HEK293 (cell line): ENCODE data around the gene SIGLEC10.

ENCODE experiments used
- CTCF ChIA-PET: fragments of 350-600 bp; formaldehyde crosslinking; extraction: SDS; loops from one replicate; lab custom pipeline; 2021; ENCODE audit warnings: antibody characterized with exemption; lab: Yijun Ruan, JAX
- POLR2A ChIA-PET: fragments of 300-600 bp; formaldehyde crosslinking; extraction: SDS; loops from one replicate; lab custom pipeline; 2020; ENCODE audit warnings: antibody characterized with exemption, inconsistent platforms; lab: Yijun Ruan, JAX
- H3K27ac ChIP-seq: fragments of 200-500 bp; sonication (Bioruptor generic); 2 replicates; pipeline ENCODE4 v1.5.1; 2014; ENCODE audit warnings: low read depth, low read length, control low read depth, inconsistent platforms; ENCODE audit errors: extremely low read depth
- H3K36me3 ChIP-seq, 2 experiments: fragments of 200-500 bp in 1 of 2; sonication (Bioruptor generic) in 1 of 2; 1 replicate in 1 of 2; 2 replicates in 1 of 2; pipeline ENCODE4 v1.5.1; 2014 to 2017; ENCODE audit warnings: inconsistent platforms in 2 of 2, low read length in 2 of 2; ENCODE audit not compliant: control insufficient read depth in 2 of 2, insufficient read depth in 1 of 2
- H3K4me1 ChIP-seq: fragments of 200-500 bp; sonication (Bioruptor generic); 2 replicates; pipeline ENCODE4 v1.5.1; 2014; ENCODE audit warnings: mild to moderate bottlenecking, low read length, inconsistent platforms; ENCODE audit not compliant: control insufficient read depth, insufficient read depth
- H3K4me3 ChIP-seq: 2 replicates; pipeline ENCODE4 v1.5.1; 2011; ENCODE audit warnings: low read depth, mild to moderate bottlenecking, control low read depth, low read length, moderate library complexity
- H3K9me3 ChIP-seq: fragments of 200-500 bp; sonication (Bioruptor generic); 2 replicates; pipeline ENCODE4 v1.5.1; 2014; ENCODE audit warnings: low read depth, low read length, inconsistent platforms; ENCODE audit not compliant: control insufficient read depth, insufficient read depth
- GFI1B ChIP-seq: fragments of 450-650 bp; formaldehyde crosslinking; IDR thresholded peaks from 2 replicates; pipeline ENCODE4 v1.5.1; 2016; ENCODE audit warnings: missing biosample characterization, missing genetic modification characterization
- GLI4 ChIP-seq: fragments of 450-650 bp; formaldehyde crosslinking; IDR thresholded peaks from 2 replicates; pipeline ENCODE4 v1.5.1; 2016; ENCODE audit warnings: missing biosample characterization, missing genetic modification characterization
- GLIS2 ChIP-seq: fragments of 450-650 bp; formaldehyde crosslinking; IDR thresholded peaks from 2 replicates; pipeline ENCODE4 v1.5.1; 2016; ENCODE audit warnings: missing biosample characterization, missing genetic modification characterization
- KLF8 ChIP-seq: fragments of 450-650 bp; formaldehyde crosslinking; IDR thresholded peaks from 2 replicates; pipeline ENCODE4 v1.5.1; 2016; ENCODE audit warnings: missing biosample characterization, missing genetic modification characterization
- MEIS1 ChIP-seq: sonication (generic); formaldehyde crosslinking; IDR thresholded peaks from 2 replicates; pipeline ENCODE4 v1.8.1; 2022; ENCODE audit warnings: missing genetic modification reagents, mild to moderate bottlenecking, borderline replicate concordance
- PRDM4 ChIP-seq: fragments of 450-650 bp; formaldehyde crosslinking; IDR thresholded peaks from 2 replicates; pipeline ENCODE4 v1.5.1; 2017; ENCODE audit warnings: missing biosample characterization, missing genetic modification characterization
- SCRT1 ChIP-seq: fragments of 450-650 bp; formaldehyde crosslinking; IDR thresholded peaks from 2 replicates; pipeline ENCODE4 v1.5.1; 2016; ENCODE audit warnings: missing biosample characterization, missing genetic modification characterization, borderline replicate concordance
- SP2 ChIP-seq: fragments of 450-650 bp; formaldehyde crosslinking; IDR thresholded peaks from 2 replicates; pipeline ENCODE4 v1.5.1; 2016; ENCODE audit warnings: missing biosample characterization, missing genetic modification characterization
- ZBTB10 ChIP-seq: fragments of 450-650 bp; formaldehyde crosslinking; IDR thresholded peaks from 2 replicates; pipeline ENCODE4 v1.5.1; 2016; ENCODE audit warnings: missing biosample characterization, missing genetic modification characterization
- ZFP41 ChIP-seq: fragments of 450-650 bp; formaldehyde crosslinking; IDR thresholded peaks from 2 replicates; pipeline ENCODE4 v1.5.1; 2016; ENCODE audit warnings: missing biosample characterization, missing genetic modification characterization, borderline replicate concordance
- ZNF121 ChIP-seq: fragments of 450-650 bp; formaldehyde crosslinking; IDR thresholded peaks from 2 replicates; pipeline ENCODE4 v1.5.1; 2016; ENCODE audit warnings: missing biosample characterization, missing genetic modification characterization
- ZNF155 ChIP-seq: fragments of 450-650 bp; formaldehyde crosslinking; IDR thresholded peaks from 2 replicates; pipeline ENCODE4 v1.5.1; 2016; ENCODE audit warnings: missing biosample characterization, missing genetic modification characterization
- ZNF174 ChIP-seq: fragments of 450-650 bp; formaldehyde crosslinking; IDR thresholded peaks from 2 replicates; pipeline ENCODE4 v1.5.0; 2017; ENCODE audit warnings: missing biosample characterization, mild to moderate bottlenecking, missing genetic modification characterization
- ZNF239 ChIP-seq: fragments of 450-650 bp; formaldehyde crosslinking; IDR thresholded peaks from 2 replicates; pipeline ENCODE4 v1.5.1; 2016; ENCODE audit warnings: missing biosample characterization, missing genetic modification characterization
- ZNF335 ChIP-seq: fragments of 450-650 bp; formaldehyde crosslinking; conservative IDR thresholded peaks from 2 replicates; pipeline ENCODE4 v1.5.1; 2016; ENCODE audit warnings: missing biosample characterization, missing genetic modification characterization
- ZNF350 ChIP-seq: fragments of 450-650 bp; formaldehyde crosslinking; IDR thresholded peaks from 2 replicates; pipeline ENCODE4 v1.5.0; 2017; ENCODE audit warnings: missing biosample characterization, mild to moderate bottlenecking, missing genetic modification characterization
- ZNF501 ChIP-seq: fragments of 450-650 bp; formaldehyde crosslinking; IDR thresholded peaks from 2 replicates; pipeline ENCODE4 v1.5.1; 2016; ENCODE audit warnings: missing biosample characterization, missing genetic modification characterization
- ZNF518A ChIP-seq: fragments of 450-650 bp; formaldehyde crosslinking; conservative IDR thresholded peaks from 2 replicates; pipeline ENCODE4 v1.5.1; 2016; ENCODE audit warnings: low read depth, missing biosample characterization, missing genetic modification characterization
- ZNF561 ChIP-seq: fragments of 450-650 bp; IDR thresholded peaks from 2 replicates; pipeline ENCODE4 v1.5.1; 2018; ENCODE audit warnings: missing biosample characterization, missing genetic modification characterization, borderline replicate concordance
- ZNF701 ChIP-seq: fragments of 450-650 bp; formaldehyde crosslinking; IDR thresholded peaks from 2 replicates; pipeline ENCODE4 v1.5.1; 2016; ENCODE audit warnings: missing biosample characterization, missing genetic modification characterization
- ZNF791 ChIP-seq: fragments of 450-650 bp; formaldehyde crosslinking; IDR thresholded peaks from 2 replicates; pipeline ENCODE4 v1.5.1; 2016; ENCODE audit warnings: missing biosample characterization, missing genetic modification characterization
- ZSCAN4 ChIP-seq: fragments of 450-650 bp; formaldehyde crosslinking; IDR thresholded peaks from 2 replicates; pipeline ENCODE4 v1.5.1; 2017; ENCODE audit warnings: missing biosample characterization, missing genetic modification characterization

SIGLEC10 gene

GRCh38 chr19:51394050-51394836 lies 23.2 kb downstream of the SIGLEC10 start:
- Histone ChIP-seq H3K9me3 (no peaks in the 10 kb centered on the region), H3K27ac (peak overlapping the region; percentile 35), H3K4me1 (peaks cover 4% of the 10 kb centered on the region; the same call in 1 of the 2 replicates), H3K4me3 (peak overlapping the region; percentile 76), H3K36me3 (no peaks in the 10 kb centered on the region)
- ChIA-PET POLR2A (interaction anchor here (0.9 to 2.9 kb wide), 9 partner anchors 12 to 313 kb away, joined by 3 to 20 read pairs (median 4); partner anchors contain the start of gene ETFB), CTCF (interaction anchor here (0.6 to 4.5 kb wide), 9 partner anchors 13 to 262 kb away, joined by 3 to 22 read pairs (median 3); partner anchors contain the start of gene ETFB)
- peak; percentile 97 for TF ChIP-seq SP2 (tag by site-specific recombination)
- peak; percentile 22; the same call in 1 of the 2 replicates for TF ChIP-seq KLF8 (tag by site-specific recombination)
- no peak for TF ChIP-seq ZNF174 (tag by site-specific recombination)
- no peak for TF ChIP-seq ZBTB10 (tag by site-specific recombination)
- TF ChIP-seq ZNF350, result peak; percentile 95
- TF ChIP-seq ZFP41 (tag by site-specific recombination), result no peak
- peak; percentile 38; the same call in 1 of the 2 replicates for TF ChIP-seq ZNF501 (tag by site-specific recombination)
- peak; percentile 100 for TF ChIP-seq ZNF561 (tag by site-specific recombination)
- TF ChIP-seq ZNF121 (tag by site-specific recombination), result no peak
- TF ChIP-seq ZNF791 (tag by site-specific recombination), result no peak
- no peak for TF ChIP-seq ZNF239 (tag by site-specific recombination)
- TF ChIP-seq ZNF155 (tag by site-specific recombination), result no peak
- TF ChIP-seq SCRT1 (tag by site-specific recombination), result peak; percentile 88
- 0 out of 2 replicates have a peak, but pooled peaks have one; percentile 19 for TF ChIP-seq GLIS2 (tag by site-specific recombination)
- no peak for TF ChIP-seq MEIS1
- TF ChIP-seq ZSCAN4 (tag by site-specific recombination), result no peak
- no peak for TF ChIP-seq GFI1B (tag by site-specific recombination)
- TF ChIP-seq ZNF335 (tag by site-specific recombination), result peak; percentile 75
- TF ChIP-seq GLI4 (tag by site-specific recombination), result 0 out of 2 replicates have a peak, but pooled peaks have one; percentile 42
- no peak for TF ChIP-seq PRDM4 (tag by site-specific recombination)
- TF ChIP-seq ZNF701, result no peak
- TF ChIP-seq ZNF518A (tag by site-specific recombination), result no peak; the same call in 1 of the 2 replicates
